ENCODE measurements around the gene GTF3C1. TPM values are rescaled to one million over a fixed set of nuclear protein-coding genes. Genes with fewer than 3 reads are reported as not detected.

GTF3C1 gene
- total and polyA plus RNA-seq, 2 of the 8 experiments (the other 6 are each of a cell fraction or from before 2014, with no cell fraction given) = 89.3 to 126 TPM

- TF ChIP-seq CHD7 (IDR thresholded peaks at IDR 0.05; ENCODE audit: insufficient replicate concordance, low read length) = no peak
- no peak for TF ChIP-seq PHF8 (conservative IDR thresholded peaks at IDR 0.05; ENCODE audit: low read depth, low read length)
- TF ChIP-seq EZH2 (IDR thresholded peaks at IDR 0.05; ENCODE audit: low read depth, low read length, severe bottlenecking) = no peak
- TF ChIP-seq RXRA (IDR thresholded peaks at IDR 0.05; ENCODE audit: insufficient read depth, low read depth, low read length) = no peak
- no peak for TF ChIP-seq NRF1 (IDR thresholded peaks at IDR 0.05; ENCODE audit: low read depth, low read length)
- TF ChIP-seq CHD2 (IDR thresholded peaks at IDR 0.05; ENCODE audit: low read length) = no peak
- no peak for TF ChIP-seq RBBP5 (IDR thresholded peaks at IDR 0.05; ENCODE audit: borderline replicate concordance, low read depth, low read length)
- no peak for TF ChIP-seq SP4 (IDR thresholded peaks at IDR 0.05; ENCODE audit: low read length)
- no peak for TF ChIP-seq EP300 (IDR thresholded peaks at IDR 0.05; ENCODE audit: borderline replicate concordance in 1 of 2, low read depth in 2 of 2, low read length in 2 of 2)
- TF ChIP-seq ASH2L (IDR thresholded peaks at IDR 0.05; ENCODE audit: low read length) = no peak
- no peak for TF ChIP-seq ZNF274 (IDR thresholded peaks at IDR 0.05; ENCODE audit: borderline replicate concordance, extremely low read depth, low read length)
These were observed 32.0 kb downstream of the GTF3C1 start (continued) for GRCh38 chr16:27517664-27518063.
